PFSK-1 (cell line): ENCODE results near the gene MGAT5.

Experiments used
- POLR2AphosphoS5 ChIP-seq: IDR thresholded peaks from 2 replicates; pipeline ENCODE4 v1.6.1; 2012; ENCODE audit warnings: low read depth, mild to moderate bottlenecking, control low read depth, low read length, moderate library complexity
- REST ChIP-seq, 2 experiments: IDR thresholded peaks; 2 replicates each; pipeline versions ENCODE4 v1.6.1 to v1.8.0; 2011 to 2012; ENCODE audit warnings: low read depth in 2 of 2, low read length in 2 of 2, control low read depth in 1 of 2, inconsistent platforms in 1 of 2, mild to moderate bottlenecking in 1 of 2, moderate library complexity in 1 of 2; ENCODE audit not compliant: insufficient read depth in 1 of 2
- TAF1 ChIP-seq: IDR thresholded peaks from 2 replicates; pipeline ENCODE4 v1.6.1; 2012; ENCODE audit warnings: low read length, control low read depth, borderline replicate concordance; ENCODE audit not compliant: insufficient read depth

DNA sequence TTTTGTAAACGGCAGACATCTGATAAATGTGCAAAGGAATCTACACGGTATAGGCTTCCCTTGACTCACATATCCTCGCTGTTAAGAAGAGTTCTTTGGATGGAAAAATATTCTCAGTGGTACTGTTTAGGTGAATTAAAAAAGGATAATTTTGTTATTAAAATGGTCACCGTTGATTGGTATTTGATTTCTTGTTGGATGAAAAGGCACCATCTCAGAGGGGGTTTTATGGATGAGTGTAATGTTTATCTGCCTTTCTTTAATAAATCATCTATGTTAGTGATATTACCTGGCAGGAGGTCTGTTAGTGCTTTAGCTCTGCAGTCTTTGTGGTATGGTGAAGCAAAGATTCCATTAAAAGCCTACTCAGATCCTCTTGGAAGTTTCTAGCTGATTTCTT is 92.3 kb downstream of the MGAT5 start:
- no peak for TF ChIP-seq POLR2AphosphoS5
- TF ChIP-seq REST (IDR thresholded peaks at IDR 0.05; ENCODE audit: insufficient read depth in 1 of 2, low read depth in 2 of 2, low read length in 2 of 2) = no peak
- no peak for TF ChIP-seq TAF1
